Heart left ventricle (tissue), 16 donors: ENCODE results near the gene RABL3. TPM values are rescaled to one million over a fixed set of nuclear protein-coding genes. Genes with fewer than 3 reads are reported as not detected.

ENCODE experiments used
- ATAC-seq, 4 donors: fragments of 200-7000 bp; cut with Tn5 transposase; one replicate each; pipeline ENCODE4 v1.9.1; 2020 to 2022; ENCODE audit warnings: moderate library complexity in 4 of 4, mild to moderate bottlenecking in 3 of 4, moderate number of reproducible peaks in 1 of 4
- DNase-seq, 5 donors: peaks; one replicate each; pipeline ENCODE4 v3.0.0-alpha.2; 2020
- H3K27ac ChIP-seq, 12 donors: fragments of 200-600 bp; sonication (generic) in 4 of 12; one replicate each; pipeline versions ENCODE4 v1.5.0 to v1.8.0; 2016 to 2022; ENCODE audit warnings: mild to moderate bottlenecking in 2 of 12
- H3K27me3 ChIP-seq, 9 donors: fragments of 200-600 bp; sonication (generic) in 2 of 9; one replicate each; pipeline versions ENCODE4 v1.5.1 to v1.8.0; 2016 to 2022; ENCODE audit warnings: mild to moderate bottlenecking in 3 of 9
- H3K36me3 ChIP-seq, 9 donors: fragments of 200-600 bp; sonication (generic) in 2 of 9; one replicate each; pipeline versions ENCODE4 v1.5.0 to v1.8.0; 2018 to 2022; ENCODE audit warnings: mild to moderate bottlenecking in 2 of 9
- H3K4me1 ChIP-seq, 12 donors: fragments of 200-600 bp; sonication (generic) in 4 of 12; one replicate each; pipeline versions ENCODE4 v1.5.0 to v1.8.0; 2016 to 2022; ENCODE audit warnings: mild to moderate bottlenecking in 3 of 12
- H3K4me3 ChIP-seq, 12 donors: fragments of 200-600 bp; sonication (generic) in 4 of 12; one replicate each; pipeline versions ENCODE4 v1.5.0 to v1.8.0; 2017 to 2022; ENCODE audit warnings: mild to moderate bottlenecking in 9 of 12, moderate library complexity in 4 of 12
- H3K9me3 ChIP-seq, 12 donors: fragments of 200-600 bp; sonication (generic) in 4 of 12; one replicate each; pipeline versions ENCODE4 v1.5.0 to v1.8.0; 2016 to 2022; ENCODE audit warnings: mild to moderate bottlenecking in 1 of 12
- CTCF ChIP-seq, 12 donors: fragments of 200-600 bp; sonication (generic) in 4 of 12; IDR thresholded peaks; one replicate each; pipeline versions ENCODE4 v1.5.0 to v1.8.0; 2018 to 2022; ENCODE audit warnings: antibody characterized with exemption in 12 of 12, mild to moderate bottlenecking in 5 of 12
- POLR2A ChIP-seq, 2 donors: fragments of 450-650 bp; IDR thresholded peaks; one replicate each; pipeline ENCODE4 v1.6.1; 2017; ENCODE audit warnings: antibody characterized with exemption in 2 of 2, mild to moderate bottlenecking in 2 of 2, moderate library complexity in 2 of 2
- WGBS, 4 donors: extraction: QIAGEN DNeasy Blood & Tissue Kit in 2 of 4; methylation state at CpG; one replicate each; pipeline versions ENCODE4 v1.1.5 to v1.1.7; 2013 to 2018; 5-methylcytosine and 5-hydroxymethylcytosine counted together
- intact Hi-C, 10 donors: fragments of 100-400 bp; cut with DNase I; formaldehyde crosslinking; loops; one replicate each; pipeline versions ENCODE4 v1.11.1 to v1.14.2; 2022
- polyA plus RNA-seq, 2 donors: library from polyadenylated mRNA; stranded (reverse); fragments of 200-250 nt; gene quantifications; one replicate each; pipeline ENCODE4 v1.2.3, GENCODE V29; 2013
- total RNA-seq, 9 donors: library from RNA; depleted of rRNA in 2 of 9; stranded (reverse); fragments of >200 nt in 2 of 9; fragmentation: NEBNext Ultra II Directional in 3 of 9; extraction: Animal tissue kit (Norgen Biotek cat#: 25700) in 3 of 9; gene quantifications; one replicate each; pipeline versions ENCODE4 v1.1.0 to v1.2.4, GENCODE V29; 2016 to 2023
- donor health status: ischemic (EF 13 %, LVEDD 7.1; RV severe dilation, severe dysfunction).
- donor health status: healthy with polysubstance abuse.
- donor health status: DM: no; HTN: yes; CAD: no.
- donor health status: DM: no; HTN: no; CAD: no.
- donor health status: ischemic (EF 25% LVEDD 6.9; RV normal size, moderate dysfunction).
- donor health status: ischemic (EF 25% LVEDD 5.7; RV mildly dilated, moderate dysfunction).
- donor health status: healthy.
- donor health status: DM: yes; HTN: yes; CAD: no.
- donor health status: ischemic (EF 35%, LVEDD 5.7; RV mildly dilated, moderate dysfunction).
- donor health status: nonischemic (EF 11% LVEDD 7.7; RV severe dilation, severe dysfunction).
- donor health status: DM: yes; HTN: yes; CAD: no.
- donor health status: PGD.
- donor health status: ischemic (EF 29% LVEDD 5.4; RV normal size, mild dysfunction).
- donor health status: nonischemic (EF 23%, LVEDD 6.1; RV moderate dilation, normal function).

RABL3 gene
- total and polyA plus RNA-seq, 11 donors = 3.1 to 28.3 (median 17.5) TPM

GRCh38 chr3:120710369-120710768, 31.9 kb downstream of the RABL3 start:
- TF ChIP-seq CTCF (IDR thresholded peaks at IDR 0.05) (no peak), POLR2A (IDR thresholded peaks at IDR 0.05) (no peak)
- no peaks in the 10 kb centered on the region for H3K9me3 ChIP-seq
- DNase-seq = no peak

GRCh38 chr3:120708408-120708807, 33.9 kb downstream of the RABL3 start:
- H3K36me3 ChIP-seq = peaks cover 0 to 51% (median 25%) of the 10 kb centered on the region in 9 donors
- intact Hi-C loops = no loop called here
- ATAC-seq = no peak

More at GRCh38 chr3:120710369-120710768, 31.9 kb downstream of the RABL3 start:
- H3K27me3 ChIP-seq = no peaks in the 10 kb centered on the region
- no peak overlapping the region for H3K27ac ChIP-seq
- peaks cover 0 to 37% (median 13%) of the 10 kb centered on the region in 9 donors for H3K36me3 ChIP-seq
- no peak overlapping the region for H3K4me3 ChIP-seq
- no peak for ATAC-seq
- intact Hi-C loops = no loop called here
- H3K4me1 ChIP-seq = no peaks in the 10 kb centered on the region
- 93 to 99% (median 96%) methylated on average over 1 of the region's 1 CpG for WGBS, 4 donors

GRCh38 chr3:120706950-120707349, 35.4 kb downstream of the RABL3 start:
- DNase-seq (no peak), ATAC-seq (no peak)
- Histone ChIP-seq H3K27me3 (no peaks in the 10 kb centered on the region), H3K27ac (no peak overlapping the region), H3K36me3 (peaks cover 0 to 51% (median 25%) of the 10 kb centered on the region in 9 donors), H3K9me3 (peaks cover 0 to 15% (median 0%) of the 10 kb centered on the region in 12 donors), H3K4me1 (no peaks in the 10 kb centered on the region), H3K4me3 (no peak overlapping the region)
- TF ChIP-seq POLR2A (IDR thresholded peaks at IDR 0.05) (no peak), CTCF (IDR thresholded peaks at IDR 0.05) (no peak)
- intact Hi-C loops = no loop called here

More at GRCh38 chr3:120708408-120708807, 33.9 kb downstream of the RABL3 start:
- TF ChIP-seq POLR2A (IDR thresholded peaks at IDR 0.05) = no peak
- TF ChIP-seq CTCF (IDR thresholded peaks at IDR 0.05) = no peak
- Histone ChIP-seq H3K27ac (no peak overlapping the region), H3K9me3 (peaks cover 0 to 7% (median 0%) of the 10 kb centered on the region in 12 donors), H3K4me3 (no peak overlapping the region), H3K27me3 (no peaks in the 10 kb centered on the region), H3K4me1 (no peaks in the 10 kb centered on the region)
- DNase-seq = no peak

GRCh38 chr3:120705884-120706582, 36.3 kb downstream of the RABL3 start:
- Histone ChIP-seq H3K27me3 (no peaks in the 10 kb centered on the region), H3K4me1 (no peaks in the 10 kb centered on the region), H3K4me3 (no peak overlapping the region), H3K27ac (no peak overlapping the region), H3K9me3 (peaks cover 0 to 15% (median 0%) of the 10 kb centered on the region in 12 donors), H3K36me3 (peaks cover 0 to 51% (median 25%) of the 10 kb centered on the region in 9 donors)
- WGBS, 4 donors = 93 to 96% (median 94%) methylated on average over 5 of the region's 5 CpGs
- intact Hi-C loops = no loop called here
- TF ChIP-seq CTCF (IDR thresholded peaks at IDR 0.05) (no peak), POLR2A (IDR thresholded peaks at IDR 0.05) (no peak)
- DNase-seq (no peak), ATAC-seq (no peak)
